ENCODE results near the gene POMT1. TPM values are rescaled to one million over a fixed set of nuclear protein-coding genes. Genes with fewer than 3 reads are reported as not detected.
A peak's percentile ranks its signal among the peaks of the same experiment; 100 is the strongest.

Gene POMT1
- total RNA-seq, 2 experiments from 2014 or later = 42.8 to 43.2 TPM

GRCh38 chr9:131522257-131523085 lies 19.8 kb downstream of the POMT1 start:
- H3K36me3 Mint-ChIP-seq = peaks cover 48% of the 10 kb centered on the region
- ChIA-PET CTCF (no interaction called here), POLR2A (no interaction called here)
- H3K27me3 Mint-ChIP-seq = no peaks in the 10 kb centered on the region
- H3K9me3 Mint-ChIP-seq = no peaks in the 10 kb centered on the region
- peaks cover 6% of the 10 kb centered on the region for H3K4me1 Mint-ChIP-seq (ENCODE audit: low read depth)
- intact Hi-C loops (cut with micrococcal nuclease) = no loop called here
- no peak overlapping the region for H3K4me3 Mint-ChIP-seq
- DNase-seq = no peak
- no peak overlapping the region for H3K27ac Mint-ChIP-seq

GRCh38 chr9:131523086-131523388 lies 20.3 kb downstream of the POMT1 start:
- Mint-ChIP-seq H3K27ac (no peak overlapping the region), H3K36me3 (peaks cover 44% of the 10 kb centered on the region), H3K27me3 (no peaks in the 10 kb centered on the region), H3K9me3 (no peaks in the 10 kb centered on the region), H3K4me1 (ENCODE audit: low read depth) (peaks cover 6% of the 10 kb centered on the region), H3K4me3 (no peak overlapping the region)
- CTCF ChIA-PET = no interaction called here
- DNase-seq = no peak
- intact Hi-C loops (cut with micrococcal nuclease) = no loop called here
- POLR2A ChIA-PET = interaction anchor here (0.6 kb wide), 1 partner anchor 130 kb away, joined by 5 read pairs; no protein-coding TSS in a partner anchor

- Mint-ChIP-seq H3K27ac (peak overlapping the region; percentile 38), H3K4me3 (no peak overlapping the region), H3K27me3 (no peaks in the 10 kb centered on the region), H3K4me1 (ENCODE audit: low read depth) (peaks cover 8% of the 10 kb centered on the region), H3K36me3 (peaks cover 47% of the 10 kb centered on the region), H3K9me3 (no peaks in the 10 kb centered on the region)
- CTCF ChIA-PET = no interaction called here
- no peak for DNase-seq
- POLR2A ChIA-PET = interaction anchor here (0.6 kb wide), 1 partner anchor 131 kb away, joined by 5 read pairs; no protein-coding TSS in a partner anchor
- intact Hi-C loops (cut with micrococcal nuclease) = no loop called here
These were observed 21.0 kb downstream of the POMT1 start for GRCh38 chr9:131523451-131524435.

- no peaks in the 10 kb centered on the region for H3K9me3 Mint-ChIP-seq
- intact Hi-C loops (cut with micrococcal nuclease) = no loop called here
- no peaks in the 10 kb centered on the region for H3K27me3 Mint-ChIP-seq
- ChIA-PET POLR2A (no interaction called here), CTCF (no interaction called here)
- H3K36me3 Mint-ChIP-seq = peaks cover 43% of the 10 kb centered on the region
- DNase-seq = no peak
- H3K4me3 Mint-ChIP-seq = no peak overlapping the region
- peak overlapping the region; percentile 45 for H3K27ac Mint-ChIP-seq
- H3K4me1 Mint-ChIP-seq (ENCODE audit: low read depth) = peaks cover 13% of the 10 kb centered on the region
These were observed 22.1 kb downstream of the POMT1 start for GRCh38 chr9:131524665-131525315.

- no peaks in the 10 kb centered on the region for H3K9me3 Mint-ChIP-seq
- H3K4me1 Mint-ChIP-seq (ENCODE audit: low read depth) = peaks cover 19% of the 10 kb centered on the region
- no peak overlapping the region for H3K4me3 Mint-ChIP-seq
- no peak overlapping the region for H3K27ac Mint-ChIP-seq
- H3K36me3 Mint-ChIP-seq = peaks cover 41% of the 10 kb centered on the region
- no peak for DNase-seq
- POLR2A ChIA-PET = no interaction called here
- H3K27me3 Mint-ChIP-seq = no peaks in the 10 kb centered on the region
- intact Hi-C loops (cut with micrococcal nuclease) = no loop called here
- CTCF ChIA-PET = no interaction called here
These were observed 23.2 kb downstream of the POMT1 start for GRCh38 chr9:131525643-131526565.

- peaks cover 21% of the 10 kb centered on the region for H3K4me1 Mint-ChIP-seq (ENCODE audit: low read depth)
- ChIA-PET POLR2A (interaction anchor here (0.6 kb wide), 1 partner anchor 38 kb away, joined by 3 read pairs; no protein-coding TSS in a partner anchor), CTCF (no interaction called here)
- H3K27me3 Mint-ChIP-seq = no peaks in the 10 kb centered on the region
- H3K36me3 Mint-ChIP-seq = peaks cover 34% of the 10 kb centered on the region
- DNase-seq = no peak
- no peak overlapping the region for H3K4me3 Mint-ChIP-seq
- H3K27ac Mint-ChIP-seq = no peak overlapping the region
- intact Hi-C loops (cut with micrococcal nuclease) = no loop called here
- no peaks in the 10 kb centered on the region for H3K9me3 Mint-ChIP-seq
These were observed 25.5 kb downstream of the POMT1 start for GRCh38 chr9:131528186-131528585.

- intact Hi-C loops (cut with micrococcal nuclease) = no loop called here
- POLR2A ChIA-PET = interaction anchor here (0.6 kb wide), 1 partner anchor 288 kb away, joined by 3 read pairs; no protein-coding TSS in a partner anchor
- Mint-ChIP-seq H3K9me3 (no peaks in the 10 kb centered on the region), H3K36me3 (peaks cover 34% of the 10 kb centered on the region), H3K27me3 (no peaks in the 10 kb centered on the region), H3K4me3 (peak overlapping the region; percentile 81), H3K4me1 (ENCODE audit: low read depth) (peaks cover 21% of the 10 kb centered on the region), H3K27ac (no peak overlapping the region)
- CTCF ChIA-PET = no interaction called here
- DNase-seq = no peak
These were observed 26.3 kb downstream of the POMT1 start for GRCh38 chr9:131528886-131529505.

- Mint-ChIP-seq H3K27ac (peak overlapping the region; percentile 45), H3K36me3 (peaks cover 27% of the 10 kb centered on the region), H3K9me3 (no peaks in the 10 kb centered on the region), H3K4me3 (peak overlapping the region; percentile 81), H3K4me1 (ENCODE audit: low read depth) (peaks cover 20% of the 10 kb centered on the region), H3K27me3 (no peaks in the 10 kb centered on the region)
- intact Hi-C loops (cut with micrococcal nuclease) = loop anchor here (2.0 kb wide), 1 partner anchor 27 kb away; the partner anchor contains the start of gene POMT1
- no peak for DNase-seq
- POLR2A ChIA-PET = interaction anchor here (0.6 kb wide), 1 partner anchor 288 kb away, joined by 3 read pairs; no protein-coding TSS in a partner anchor
- CTCF ChIA-PET = no interaction called here
These were observed 27.2 kb downstream of the POMT1 start for GRCh38 chr9:131529597-131530545.

GRCh38 chr9:131530546-131530919 lies 27.8 kb downstream of the POMT1 start:
- Mint-ChIP-seq H3K27me3 (no peaks in the 10 kb centered on the region), H3K4me1 (ENCODE audit: low read depth) (peaks cover 24% of the 10 kb centered on the region), H3K9me3 (no peaks in the 10 kb centered on the region), H3K27ac (peak overlapping the region; percentile 45), H3K36me3 (peaks cover 24% of the 10 kb centered on the region), H3K4me3 (peak overlapping the region; percentile 81)
- intact Hi-C loops (cut with micrococcal nuclease) = loop anchor here (2.0 kb wide), 1 partner anchor 28 kb away; the partner anchor contains the start of gene POMT1
- ChIA-PET POLR2A (no interaction called here), CTCF (no interaction called here)
- DNase-seq = peak; percentile 39

Measured in activated CD4-positive, alpha-beta memory T cell treated with anti-CD3 and anti-CD28 coated beads for 36 hours (primary cell).